Effector memory CD4-positive, alpha-beta T cell (primary cell): ENCODE results near the gene DENR.

Experiments used
- DNase-seq, 3 donors: peaks; one replicate each; pipeline ENCODE4 v3.0.0-alpha.2; 2020
- H3K27ac ChIP-seq: 2 replicates; pipeline ENCODE4 v1.7.0; 2013; ENCODE audit warnings: mild to moderate bottlenecking, low read length, moderate library complexity; ENCODE audit not compliant: insufficient read depth, poor library complexity, severe bottlenecking
- H3K27me3 ChIP-seq: replicated peaks from 2 replicates; pipeline ENCODE4 v1.7.0; 2013; ENCODE audit warnings: mild to moderate bottlenecking, low read length; ENCODE audit not compliant: insufficient read depth, control insufficient read depth, poor library complexity, severe bottlenecking
- H3K36me3 ChIP-seq: 2 replicates; pipeline ENCODE4 v1.7.0; 2013; ENCODE audit warnings: mild to moderate bottlenecking, low read length, moderate library complexity; ENCODE audit not compliant: control insufficient read depth, insufficient read depth
- H3K4me1 ChIP-seq: 2 replicates; pipeline ENCODE4 v1.7.0; 2013; ENCODE audit warnings: low read length, mild to moderate bottlenecking; ENCODE audit not compliant: control insufficient read depth, insufficient read depth, poor library complexity, severe bottlenecking
- H3K4me3 ChIP-seq: 2 replicates; pipeline ENCODE4 v1.7.0; 2013; ENCODE audit warnings: low read length, low read depth, mild to moderate bottlenecking; ENCODE audit not compliant: insufficient read depth, poor library complexity, severe bottlenecking
- H3K9me3 ChIP-seq: 2 replicates; pipeline ENCODE4 v1.7.0; 2013; ENCODE audit warnings: mild to moderate bottlenecking, low read length, moderate library complexity; ENCODE audit not compliant: control insufficient read depth

DENR gene

DNA sequence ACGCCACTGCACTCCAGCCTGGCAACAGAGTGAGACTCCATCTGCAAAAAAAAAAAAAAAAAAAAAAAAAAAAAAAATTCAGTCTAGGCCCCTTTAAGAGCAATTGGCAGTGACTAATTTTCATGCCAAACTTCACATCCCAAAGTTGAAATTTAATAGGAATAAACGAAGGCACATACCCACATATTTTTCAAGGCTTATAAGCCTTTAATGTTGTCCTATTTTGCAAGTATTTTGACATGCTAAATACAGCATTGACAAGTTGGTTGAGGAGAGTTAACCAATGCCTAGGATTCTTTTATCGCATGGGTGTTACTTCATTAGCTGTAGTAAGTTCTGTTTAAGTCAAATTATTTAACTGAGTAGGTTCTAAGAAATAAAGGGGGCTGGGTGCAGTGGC, 59.2 kb downstream of the DENR start:
- no peak overlapping the region for H3K27ac ChIP-seq
- H3K36me3 ChIP-seq: no peaks in the 10 kb centered on the region
- no peaks in the 10 kb centered on the region for H3K9me3 ChIP-seq
- no peaks in the 10 kb centered on the region for H3K4me1 ChIP-seq
- no peak overlapping the region for H3K4me3 ChIP-seq
- no peak for DNase-seq
- H3K27me3 ChIP-seq: no peaks in the 10 kb centered on the region

DNA sequence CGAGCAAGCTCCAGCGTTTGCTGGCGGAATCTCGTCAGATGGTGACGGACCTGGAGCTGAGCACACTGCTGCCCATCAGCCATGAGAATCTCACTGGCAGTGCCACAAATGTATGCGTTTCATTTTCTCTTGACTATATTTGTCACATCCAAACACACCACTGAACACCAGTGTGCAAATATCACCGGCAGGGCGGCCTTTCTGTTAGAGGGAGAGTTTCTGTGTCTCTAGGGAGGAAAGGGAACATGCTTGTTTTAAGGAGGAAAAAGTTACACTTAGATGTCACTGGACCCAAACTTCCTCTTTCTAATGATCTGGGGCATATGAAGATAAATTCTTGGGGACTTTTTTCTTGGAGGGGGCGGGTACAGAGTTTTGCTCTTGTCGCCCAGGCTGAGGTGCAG, 60.7 kb downstream of the DENR start:
- H3K9me3 ChIP-seq: no peaks in the 10 kb centered on the region
- H3K27me3 ChIP-seq: no peaks in the 10 kb centered on the region
- H3K4me1 ChIP-seq: no peaks in the 10 kb centered on the region
- no peak overlapping the region for H3K27ac ChIP-seq
- no peak for DNase-seq
- no peaks in the 10 kb centered on the region for H3K36me3 ChIP-seq
- no peak overlapping the region for H3K4me3 ChIP-seq

DNA sequence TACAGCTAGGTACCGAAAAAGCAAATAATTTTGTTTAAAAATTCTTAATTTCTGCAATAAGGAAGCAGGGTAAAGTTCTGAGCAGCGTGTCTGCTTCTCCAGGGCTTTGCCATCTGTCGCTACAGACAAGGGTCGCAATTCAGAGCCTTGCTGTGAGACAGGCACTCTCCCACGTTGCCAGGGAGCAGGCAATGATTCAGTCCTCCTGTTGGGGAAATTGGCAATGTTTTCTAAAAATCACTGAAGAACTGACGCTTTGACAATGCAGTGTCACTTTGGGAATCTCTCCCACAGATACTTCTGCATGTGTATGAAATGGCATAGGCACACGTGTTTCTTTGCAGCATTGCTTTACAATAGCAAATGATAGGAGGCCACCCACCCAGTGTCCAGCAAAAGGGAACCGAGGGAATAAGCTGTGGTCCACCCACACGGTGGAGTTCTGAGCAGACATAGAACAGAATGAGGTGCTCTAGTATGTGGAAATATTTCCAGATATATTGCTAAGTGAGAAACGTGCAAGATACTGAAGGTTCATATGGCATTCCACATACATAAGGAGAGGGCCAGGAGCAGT, 66.7 kb downstream of the DENR start:
- no peaks in the 10 kb centered on the region for H3K9me3 ChIP-seq
- no peak for DNase-seq
- H3K27me3 ChIP-seq: no peaks in the 10 kb centered on the region
- no peak overlapping the region for H3K27ac ChIP-seq
- H3K4me1 ChIP-seq: no peaks in the 10 kb centered on the region
- H3K36me3 ChIP-seq: no peaks in the 10 kb centered on the region
- no peak overlapping the region for H3K4me3 ChIP-seq

DNA sequence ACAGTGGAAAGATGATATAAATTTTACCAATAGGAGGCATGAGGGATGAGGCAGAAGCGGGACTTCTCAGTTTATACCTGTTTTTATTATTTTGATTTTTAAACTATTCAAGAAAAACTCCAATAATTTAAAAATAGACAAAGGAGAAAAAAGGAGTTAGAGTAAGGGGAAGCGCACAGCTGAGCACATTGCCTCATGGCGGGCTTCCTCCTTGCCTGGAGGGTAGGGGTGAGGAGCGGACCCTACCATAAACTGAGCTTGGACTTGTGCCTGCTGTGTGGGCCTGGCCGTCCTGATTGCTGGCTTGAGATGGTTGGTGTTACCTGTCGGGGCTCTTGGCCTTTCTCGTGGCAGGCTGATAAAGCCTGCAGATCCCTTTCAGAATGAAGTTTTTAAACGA, 67.5 kb downstream of the DENR start:
- no peaks in the 10 kb centered on the region for H3K27me3 ChIP-seq
- no peak overlapping the region for H3K4me3 ChIP-seq
- H3K9me3 ChIP-seq: no peaks in the 10 kb centered on the region
- H3K4me1 ChIP-seq: no peaks in the 10 kb centered on the region
- H3K36me3 ChIP-seq: no peaks in the 10 kb centered on the region
- no peak overlapping the region for H3K27ac ChIP-seq
- DNase-seq: no peak
